GM23248 (cell line): ENCODE measurements around the gene CCDC158. TPM values are rescaled to one million over a fixed set of nuclear protein-coding genes. Genes with fewer than 3 reads are reported as not detected.
A peak's percentile ranks its signal among the peaks of the same experiment; 100 is the strongest.
"Not testable (repeated sequence)": the region's sequence is repeated elsewhere in the genome, so short reads cannot be mapped to it uniquely, and the experiment has no call there.

ENCODE experiments used
- DNase-seq: peaks from one replicate; pipeline ENCODE4 v3.0.0-alpha.2; 2015
- H2AFZ ChIP-seq: fragments of 200-600 bp; sonication (generic); 2 replicates; pipeline ENCODE4 v1.6.1; 2016; ENCODE audit warnings: antibody characterized with exemption
- H3F3A ChIP-seq: fragments of 200-600 bp; sonication (generic); 2 replicates; pipeline ENCODE4 v1.6.1; 2016; ENCODE audit warnings: mild to moderate bottlenecking, antibody characterized with exemption, mixed run types; ENCODE audit not compliant: insufficient read depth
- H3K27ac ChIP-seq: fragments of 200-600 bp; sonication (generic); 2 replicates; pipeline ENCODE4 v1.5.1; 2016; ENCODE audit warnings: mild to moderate bottlenecking
- H3K27me3 ChIP-seq: fragments of 200-600 bp; sonication (generic); replicated peaks from 2 replicates; pipeline ENCODE4 v1.6.1; 2016; ENCODE audit warnings: mild to moderate bottlenecking; ENCODE audit not compliant: insufficient read depth
- H3K36me3 ChIP-seq: fragments of 200-600 bp; sonication (generic); 2 replicates; pipeline ENCODE4 v1.6.1; 2016; ENCODE audit warnings: low read depth, mild to moderate bottlenecking
- H3K4me1 ChIP-seq: fragments of 200-600 bp; sonication (generic); 2 replicates; pipeline ENCODE4 v1.6.1; 2016; ENCODE audit warnings: mild to moderate bottlenecking; ENCODE audit not compliant: insufficient read depth
- H3K4me2 ChIP-seq: fragments of 200-600 bp; sonication (generic); one replicate; pipeline ENCODE4 v1.6.1; 2016; ENCODE audit warnings: mild to moderate bottlenecking; ENCODE audit not compliant: unreplicated experiment
- H3K4me3 ChIP-seq: fragments of 200-600 bp; sonication (generic); 2 replicates; pipeline ENCODE4 v1.5.1; 2016; ENCODE audit warnings: mild to moderate bottlenecking
- H3K79me2 ChIP-seq: fragments of 200-600 bp; sonication (generic); 2 replicates; pipeline ENCODE4 v1.6.1; 2016; ENCODE audit warnings: mild to moderate bottlenecking; ENCODE audit not compliant: insufficient read depth
- H3K9ac ChIP-seq: fragments of 200-600 bp; sonication (generic); 2 replicates; pipeline ENCODE4 v1.6.1; 2016; ENCODE audit warnings: mild to moderate bottlenecking
- H3K9me2 ChIP-seq: fragments of 200-600 bp; sonication (generic); 2 replicates; pipeline ENCODE4 v1.6.1; 2016; ENCODE audit warnings: mixed run types, mild to moderate bottlenecking, moderate library complexity; ENCODE audit not compliant: insufficient read depth
- H3K9me3 ChIP-seq: fragments of 200-600 bp; sonication (generic); one replicate; pipeline ENCODE4 v1.6.1; 2017; ENCODE audit warnings: low read depth
- H4K20me1 ChIP-seq: fragments of 200-600 bp; sonication (generic); 2 replicates; pipeline ENCODE4 v1.6.0; 2016; ENCODE audit not compliant: insufficient read depth
- EZH2 ChIP-seq: fragments of 200-600 bp; sonication (generic); IDR thresholded peaks from 2 replicates; pipeline ENCODE4 v1.6.1; 2018; ENCODE audit warnings: antibody characterized with exemption, mild to moderate bottlenecking; ENCODE audit not compliant: insufficient read depth, poor library complexity, severe bottlenecking
- EZH2phosphoT487 ChIP-seq: fragments of 200-600 bp; sonication (generic); IDR thresholded peaks from 2 replicates; pipeline ENCODE4 v1.6.1; 2018; ENCODE audit warnings: antibody characterized with exemption, moderate library complexity, mild to moderate bottlenecking, low read depth; ENCODE audit not compliant: insufficient read depth
- WGBS, 2 experiments: methylation state at CpG; one replicate each; pipeline ENCODE4 v1.1.6; 2015 to 2017; ENCODE audit warnings: low lambda C conversion rate in 2 of 2, low coverage in 1 of 2; ENCODE audit errors: missing lambda C conversion rate in 2 of 2; 5-methylcytosine and 5-hydroxymethylcytosine counted together
- in situ Hi-C: fragments of 300-500 bp; cut with MboI; formaldehyde crosslinking; loops from 2 replicates; pipeline ENCODE4 v1.15.0; 2020
- polyA plus RNA-seq: library from polyadenylated mRNA; unstranded; fragments of >200 nt; fragmentation: Nextera tagmentation; extraction: Ambion mirVana; gene quantifications from 2 replicates; pipeline ENCODE4 v1.2.1, GENCODE V29; 2016
- total RNA-seq: library from RNA; depleted of rRNA; stranded (reverse); fragments of >200 nt; shearing (Covaris generic); gene quantifications from 2 replicates; pipeline ENCODE4 v1.2.3, GENCODE V29; 2014

Gene CCDC158
- total and polyA plus RNA-seq, 2 experiments from 2014 or later = 0.14 TPM; not detected in 1

- no peaks in the 10 kb centered on the region for H3K36me3 ChIP-seq
- no peak overlapping the region for H3K4me3 ChIP-seq
- H3K79me2 ChIP-seq = no peaks in the 10 kb centered on the region
- peaks cover 18% of the 10 kb centered on the region for H3F3A ChIP-seq
- no peaks in the 10 kb centered on the region for H4K20me1 ChIP-seq
- H3K4me1 ChIP-seq = peaks cover 13% of the 10 kb centered on the region
- no peak overlapping the region for H3K4me2 ChIP-seq
- no peaks in the 10 kb centered on the region for H3K9me3 ChIP-seq
- no peaks in the 10 kb centered on the region for H3K9me2 ChIP-seq
- TF ChIP-seq EZH2 (no peak), EZH2phosphoT487 (no peak)
- H3K9ac ChIP-seq = no peak overlapping the region
- no peak overlapping the region for H3K27ac ChIP-seq
- in situ Hi-C loops = no loop called here
- no peaks in the 10 kb centered on the region for H3K27me3 ChIP-seq
- no peak for DNase-seq
- H2AFZ ChIP-seq = no peak overlapping the region
These were observed 122.7 kb downstream of the CCDC158 start for GRCh38 chr4:76298227-76298626.

- H4K20me1 ChIP-seq = no peaks in the 10 kb centered on the region
- H2AFZ ChIP-seq = no peak overlapping the region
- in situ Hi-C loops = no loop called here
- H3K36me3 ChIP-seq = no peaks in the 10 kb centered on the region
- no peak overlapping the region for H3K4me3 ChIP-seq
- H3K27ac ChIP-seq = no peak overlapping the region
- H3K27me3 ChIP-seq = no peaks in the 10 kb centered on the region
- H3K4me1 ChIP-seq = peaks cover 7% of the 10 kb centered on the region
- no peak overlapping the region for H3K9ac ChIP-seq
- TF ChIP-seq EZH2 = no peak
- no peak for TF ChIP-seq EZH2phosphoT487
- 57 to 70% methylated on average over 3 of the region's 3 CpGs for WGBS, 2 experiments
- no peak for DNase-seq
- H3K9me2 ChIP-seq = no peaks in the 10 kb centered on the region
- H3K4me2 ChIP-seq = no peak overlapping the region
- no peaks in the 10 kb centered on the region for H3K79me2 ChIP-seq
- peaks cover 7% of the 10 kb centered on the region for H3F3A ChIP-seq
- no peaks in the 10 kb centered on the region for H3K9me3 ChIP-seq
These were observed 124.6 kb downstream of the CCDC158 start for GRCh38 chr4:76296286-76296820.

- 8 to 12% methylated on average over 2 of the region's 2 CpGs for WGBS, 2 experiments
- no peak overlapping the region for H3K9ac ChIP-seq
- TF ChIP-seq EZH2phosphoT487 (no peak), EZH2 (no peak)
- H3K27me3 ChIP-seq = no peaks in the 10 kb centered on the region
- no peaks in the 10 kb centered on the region for H3K9me2 ChIP-seq
- no peaks in the 10 kb centered on the region for H4K20me1 ChIP-seq
- H3K4me1 ChIP-seq = no peaks in the 10 kb centered on the region
- peak; percentile 26 for DNase-seq
- no peak overlapping the region for H3K27ac ChIP-seq
- H3K4me3 ChIP-seq = no peak overlapping the region
- no peaks in the 10 kb centered on the region for H3K79me2 ChIP-seq
- no peak overlapping the region for H3K4me2 ChIP-seq
- in situ Hi-C loops = no loop called here
- H3F3A ChIP-seq = no peaks in the 10 kb centered on the region
- no peaks in the 10 kb centered on the region for H3K36me3 ChIP-seq
- H2AFZ ChIP-seq = no peak overlapping the region
- no peaks in the 10 kb centered on the region for H3K9me3 ChIP-seq
These were observed 127.2 kb downstream of the CCDC158 start for GRCh38 chr4:76293772-76294171.

GRCh38 chr4:76292730-76293129 is 128.2 kb downstream of the CCDC158 start:
- H4K20me1 ChIP-seq = no peaks in the 10 kb centered on the region
- no peaks in the 10 kb centered on the region for H3F3A ChIP-seq
- H3K36me3 ChIP-seq = no peaks in the 10 kb centered on the region
- in situ Hi-C loops = no loop called here
- H2AFZ ChIP-seq = no peak overlapping the region
- H3K4me1 ChIP-seq = no peaks in the 10 kb centered on the region
- WGBS, 2 experiments = 63 to 64% methylated on average over 3 of the region's 3 CpGs
- H3K4me3 ChIP-seq = no peak overlapping the region
- H3K4me2 ChIP-seq = no peak overlapping the region
- H3K9me2 ChIP-seq = no peaks in the 10 kb centered on the region
- H3K27me3 ChIP-seq = 0 out of 2 replicates have a peak, but pooled peaks cover 3% of the 10 kb centered on the region
- no peaks in the 10 kb centered on the region for H3K79me2 ChIP-seq
- H3K9me3 ChIP-seq = no peaks in the 10 kb centered on the region
- H3K9ac ChIP-seq = no peak overlapping the region
- H3K27ac ChIP-seq = no peak overlapping the region
- no peak for DNase-seq
- TF ChIP-seq EZH2 (no peak), EZH2phosphoT487 (no peak)

- in situ Hi-C loops, H3K4me1 ChIP-seq: not testable (repeated sequence)
- 16 to 17% methylated on average over 3 of the region's 3 CpGs for WGBS, 2 experiments
These were observed 133.1 kb downstream of the CCDC158 start for GRCh38 chr4:76287811-76288210.

More at GRCh38 chr4:76287811-76288210, 133.1 kb downstream of the CCDC158 start:
- H3K36me3 ChIP-seq, H3K27me3 ChIP-seq, H3K4me3 ChIP-seq, H3K4me2 ChIP-seq, H3K79me2 ChIP-seq, H2AFZ ChIP-seq, H3K9me2 ChIP-seq, H4K20me1 ChIP-seq, H3K27ac ChIP-seq, DNase-seq, H3K9ac ChIP-seq, H3F3A ChIP-seq, H3K9me3 ChIP-seq: not testable (repeated sequence)
